ENCODE data around the gene NBEAL1.
"Not testable (repeated sequence)": the region's sequence is repeated elsewhere in the genome, so short reads cannot be mapped to it uniquely, and the experiment has no call there.

DNA sequence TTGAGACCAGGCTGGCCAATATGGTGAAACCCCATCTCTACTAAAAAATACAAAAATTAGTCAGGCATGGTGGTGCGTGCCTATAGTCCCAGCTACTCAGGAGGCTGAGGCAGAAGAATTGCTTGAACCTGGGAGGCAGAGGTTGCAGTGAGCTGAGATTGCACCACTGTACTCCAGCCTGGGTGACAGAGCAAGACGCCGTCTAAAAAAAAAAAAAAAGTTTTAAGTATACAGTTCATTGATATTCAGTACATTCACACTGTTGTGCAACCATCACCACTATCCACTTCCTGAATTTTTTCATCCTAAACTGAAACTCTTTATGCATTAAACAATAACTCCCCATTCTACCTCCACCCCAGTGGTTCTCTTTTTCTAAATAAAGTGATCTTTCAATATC lies 17.6 kb upstream of the NBEAL1 start:
- TF ChIP-seq CTCF, POLR2A (IDR thresholded peaks at IDR 0.05): not testable (repeated sequence)

Measured in ovary (tissue), 3 donors.